Astrocyte of the spinal cord (primary cell): ENCODE data around the gene MRTFB.

Source experiments
- DNase-seq: peaks from one replicate; pipeline ENCODE4 v3.0.0; 2011; ENCODE audit warnings: low read depth, low spot score
- H3K4me3 ChIP-seq: 2 replicates; pipeline ENCODE4 v1.5.1; 2011; ENCODE audit warnings: low read depth, mild to moderate bottlenecking, low read length, moderate library complexity
- in situ Hi-C: cut with HindIII; loops from 2 replicates; pipeline ENCODE4 v1.10.0; 2017; ENCODE audit warnings: low sequenced_read_pairs
- TF ChIP-seq, protein P1 (sequence below): IDR thresholded peaks from 2 replicates; pipeline ENCODE4 v1.5.1; 2012; ENCODE audit warnings: low read depth, mild to moderate bottlenecking, low read length, inconsistent platforms

Gene MRTFB

GRCh38 chr16:14109782-14110727, 38.9 kb downstream of the MRTFB start:
- H3K4me3 ChIP-seq, result no peak overlapping the region
- TF ChIP-seq, protein P1, sequence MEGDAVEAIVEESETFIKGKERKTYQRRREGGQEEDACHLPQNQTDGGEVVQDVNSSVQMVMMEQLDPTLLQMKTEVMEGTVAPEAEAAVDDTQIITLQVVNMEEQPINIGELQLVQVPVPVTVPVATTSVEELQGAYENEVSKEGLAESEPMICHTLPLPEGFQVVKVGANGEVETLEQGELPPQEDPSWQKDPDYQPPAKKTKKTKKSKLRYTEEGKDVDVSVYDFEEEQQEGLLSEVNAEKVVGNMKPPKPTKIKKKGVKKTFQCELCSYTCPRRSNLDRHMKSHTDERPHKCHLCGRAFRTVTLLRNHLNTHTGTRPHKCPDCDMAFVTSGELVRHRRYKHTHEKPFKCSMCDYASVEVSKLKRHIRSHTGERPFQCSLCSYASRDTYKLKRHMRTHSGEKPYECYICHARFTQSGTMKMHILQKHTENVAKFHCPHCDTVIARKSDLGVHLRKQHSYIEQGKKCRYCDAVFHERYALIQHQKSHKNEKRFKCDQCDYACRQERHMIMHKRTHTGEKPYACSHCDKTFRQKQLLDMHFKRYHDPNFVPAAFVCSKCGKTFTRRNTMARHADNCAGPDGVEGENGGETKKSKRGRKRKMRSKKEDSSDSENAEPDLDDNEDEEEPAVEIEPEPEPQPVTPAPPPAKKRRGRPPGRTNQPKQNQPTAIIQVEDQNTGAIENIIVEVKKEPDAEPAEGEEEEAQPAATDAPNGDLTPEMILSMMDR, result no peak
- no peak for DNase-seq
- in situ Hi-C loops, result no loop called here

- TF ChIP-seq, protein P1, result no peak
- H3K4me3 ChIP-seq, result no peak overlapping the region
- in situ Hi-C loops, result no loop called here
- DNase-seq, result no peak
Measured at GRCh38 chr16:14110728-14111251, 39.7 kb downstream of the MRTFB start.

GRCh38 chr16:14111713-14112538, 40.8 kb downstream of the MRTFB start:
- H3K4me3 ChIP-seq, result no peak overlapping the region
- no peak for DNase-seq
- TF ChIP-seq, protein P1, result no peak
- in situ Hi-C loops, result no loop called here

- no peak for DNase-seq
- TF ChIP-seq, protein P1, result no peak
- in situ Hi-C loops, result no loop called here
- no peak overlapping the region for H3K4me3 ChIP-seq
Measured at GRCh38 chr16:14112539-14112856, 41.4 kb downstream of the MRTFB start.

DNA sequence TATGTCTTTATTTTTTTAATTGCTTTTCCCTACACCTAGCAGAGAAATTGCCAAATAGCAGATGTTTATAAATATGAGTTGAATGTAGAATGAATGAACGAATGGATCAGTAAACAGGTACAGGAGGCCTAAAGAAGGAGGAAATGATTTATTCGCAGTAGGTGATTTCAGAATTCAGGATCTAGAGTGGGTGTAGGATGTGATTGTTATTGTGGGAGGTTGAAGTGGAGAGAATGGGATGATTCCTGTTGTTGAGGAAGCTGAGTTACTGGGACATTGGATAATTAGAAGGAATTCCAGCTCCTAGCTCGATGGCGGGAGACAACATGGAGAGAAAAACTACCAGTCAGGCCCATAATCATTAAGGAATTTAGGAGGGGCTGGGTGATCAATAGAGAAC, 42.2 kb downstream of the MRTFB start:
- no peak for DNase-seq
- no peak overlapping the region for H3K4me3 ChIP-seq
- TF ChIP-seq, protein P1, result no peak
- in situ Hi-C loops, result no loop called here

DNA sequence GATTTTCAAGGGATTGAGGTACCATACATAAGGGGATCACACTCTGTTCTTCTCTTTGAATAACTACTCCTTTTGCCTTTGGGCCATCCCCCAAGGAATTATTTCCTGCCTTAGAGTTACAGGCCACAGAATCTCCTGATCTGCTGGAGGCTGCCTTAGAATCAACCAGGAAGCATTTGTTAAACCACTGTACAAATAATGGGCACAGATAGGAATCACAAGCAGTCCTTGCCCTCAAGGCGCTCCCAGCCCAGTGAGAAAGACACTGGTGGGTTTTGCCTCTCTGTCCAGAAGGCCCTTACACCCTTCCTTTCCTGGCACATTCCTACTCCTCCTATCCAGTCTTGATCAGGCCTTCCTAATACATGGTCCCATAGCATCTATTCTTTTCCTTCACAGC, 45.9 kb downstream of the MRTFB start:
- TF ChIP-seq, protein P1, result no peak
- in situ Hi-C loops, result no loop called here
- no peak for DNase-seq
- no peak overlapping the region for H3K4me3 ChIP-seq
